Measurements from ENCODE around the gene MACC1.
"Not testable (repeated sequence)": the region's sequence is repeated elsewhere in the genome, so short reads cannot be mapped to it uniquely, and the experiment has no call there.

The MACC1 gene

DNA sequence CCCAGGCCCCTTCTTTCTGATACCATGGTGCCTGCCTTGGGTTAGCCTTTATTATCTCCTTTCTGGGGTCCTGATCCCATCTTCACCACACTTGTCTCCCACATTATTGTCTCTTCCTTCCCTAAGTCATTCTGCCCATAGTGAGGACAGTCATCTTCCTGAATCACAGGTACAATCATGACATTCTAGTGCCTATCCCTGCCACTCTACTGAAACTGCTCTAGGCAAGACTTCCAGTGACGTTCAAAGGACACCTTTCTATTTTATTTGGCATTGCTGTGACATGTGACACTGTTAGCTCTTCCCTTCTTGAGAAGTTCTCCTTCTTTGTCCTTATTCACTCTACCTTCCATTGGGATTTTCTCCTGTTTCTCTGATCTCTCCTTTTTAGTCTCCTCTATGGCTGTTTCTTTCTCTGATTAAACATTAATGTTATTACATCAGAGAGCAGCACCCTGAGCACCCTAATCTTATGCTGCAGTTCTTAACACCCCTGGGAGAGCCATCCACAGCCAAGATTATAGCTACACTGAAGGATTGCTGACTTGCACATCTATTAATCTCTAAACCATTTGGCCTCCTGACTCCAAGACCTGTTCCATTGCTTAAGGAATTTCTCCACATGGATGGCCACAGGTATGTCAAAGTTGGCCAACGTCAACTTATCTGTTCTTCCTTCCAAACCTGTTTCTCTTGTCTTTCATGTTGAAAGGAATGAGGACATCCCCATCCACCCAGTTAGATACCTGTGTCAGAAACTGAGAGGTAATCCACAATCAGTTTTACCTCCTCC is 10.9 kb downstream of the MACC1 start:
- no peak for DNase-seq

- DNase-seq, result no peak
Measured at GRCh38 chr7:20203316-20203715, 13.9 kb downstream of the MACC1 start.

DNA sequence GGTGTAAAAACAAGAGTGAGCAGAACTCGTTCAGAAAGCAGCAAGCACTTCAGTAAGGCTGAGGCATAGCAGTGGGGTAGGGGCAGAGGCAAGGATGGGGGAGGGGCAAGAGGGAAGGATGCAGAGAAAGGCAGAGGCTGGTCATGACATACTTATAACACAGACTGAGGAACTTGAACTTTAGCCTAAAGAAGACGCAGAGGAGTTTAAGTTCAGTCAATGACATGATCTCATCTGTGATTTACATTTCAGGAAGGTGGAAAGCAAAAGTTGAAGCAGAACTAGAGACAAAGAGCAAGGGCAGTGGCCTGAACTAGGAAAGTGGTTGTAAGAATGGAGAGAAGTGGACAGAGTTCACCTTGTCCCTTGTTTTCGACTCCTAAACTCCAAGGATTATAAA is 15.8 kb downstream of the MACC1 start:
- DNase-seq, result no peak

GRCh38 chr7:20200971-20201370 is 16.2 kb downstream of the MACC1 start:
- DNase-seq, result no peak

GRCh38 chr7:20200361-20200760 is 16.8 kb downstream of the MACC1 start:
- no peak for DNase-seq

GRCh38 chr7:20199015-20199737 is 18.0 kb downstream of the MACC1 start:
- no peak for DNase-seq

GRCh38 chr7:20198260-20198659 is 18.9 kb downstream of the MACC1 start:
- no peak for DNase-seq

DNA sequence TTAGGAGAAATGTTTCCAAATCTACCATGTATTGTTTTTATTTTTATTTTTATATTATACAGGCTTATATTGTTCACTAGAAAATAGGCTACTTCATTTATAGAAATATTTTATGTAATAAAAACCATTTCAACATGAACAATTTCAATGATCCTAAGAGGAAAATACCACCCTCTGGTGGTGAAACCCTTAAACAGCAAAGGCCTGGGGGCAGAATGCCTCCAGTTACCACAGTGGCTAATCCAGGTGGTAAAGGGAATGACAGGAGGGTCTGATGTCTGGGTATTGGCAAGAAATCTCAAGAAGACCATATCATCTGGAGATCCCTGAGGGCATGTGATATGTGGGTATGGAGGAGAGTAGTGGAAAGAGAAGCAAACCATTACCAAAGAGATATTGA is 19.3 kb downstream of the MACC1 start:
- no peak for DNase-seq

GRCh38 chr7:20197125-20197748 is 19.9 kb downstream of the MACC1 start:
- DNase-seq, result no peak

DNA sequence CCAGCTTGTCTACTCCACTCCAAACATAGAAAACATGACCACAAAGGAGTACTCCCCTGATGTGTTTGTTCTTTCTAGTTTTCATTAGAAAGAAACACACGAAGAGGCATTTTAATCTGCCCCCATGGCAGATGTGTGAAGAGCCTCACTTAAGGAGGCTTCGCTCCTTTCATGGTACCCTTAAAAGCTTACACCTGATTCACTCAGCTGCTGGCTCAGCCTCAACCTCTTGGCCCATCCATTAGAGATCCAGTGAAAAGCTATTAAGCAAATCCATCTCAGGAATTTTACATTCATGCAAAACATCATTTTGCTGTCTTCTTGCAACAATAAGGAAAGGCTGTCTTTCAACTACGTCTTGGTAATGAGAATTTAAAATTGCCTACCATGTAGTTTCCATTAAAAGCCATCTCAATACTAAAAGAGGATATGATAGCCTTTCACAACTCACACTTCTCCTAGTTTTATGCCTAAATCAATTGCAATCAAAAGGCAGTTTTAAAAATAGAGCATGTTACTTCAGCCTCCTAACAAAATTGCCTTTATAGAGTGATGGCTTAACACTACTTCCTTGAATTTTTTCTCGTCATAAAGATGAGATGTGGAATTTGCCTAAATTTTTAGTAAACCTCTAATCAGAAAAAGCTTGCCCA is 22.7 kb downstream of the MACC1 start:
- no peak for DNase-seq

DNA sequence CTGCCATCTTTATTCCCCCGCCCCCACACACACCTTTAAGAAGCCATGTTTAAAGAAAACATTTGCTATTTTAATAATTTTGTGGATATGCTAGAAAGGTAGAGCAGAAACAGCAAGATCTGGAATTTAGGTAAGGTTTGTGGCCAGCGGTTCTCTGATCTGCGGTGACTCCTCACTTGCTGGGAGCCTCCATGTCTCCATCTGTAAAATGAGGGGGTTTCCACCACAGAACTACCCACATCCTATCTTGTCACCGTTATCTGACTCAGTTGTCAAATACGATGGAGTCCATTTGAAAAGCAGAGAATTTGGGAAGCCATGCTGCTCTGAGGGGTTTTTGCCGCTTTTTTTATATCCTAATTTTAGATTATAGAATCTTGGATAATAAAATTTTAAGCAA is 23.3 kb downstream of the MACC1 start:
- no peak for DNase-seq

DNA sequence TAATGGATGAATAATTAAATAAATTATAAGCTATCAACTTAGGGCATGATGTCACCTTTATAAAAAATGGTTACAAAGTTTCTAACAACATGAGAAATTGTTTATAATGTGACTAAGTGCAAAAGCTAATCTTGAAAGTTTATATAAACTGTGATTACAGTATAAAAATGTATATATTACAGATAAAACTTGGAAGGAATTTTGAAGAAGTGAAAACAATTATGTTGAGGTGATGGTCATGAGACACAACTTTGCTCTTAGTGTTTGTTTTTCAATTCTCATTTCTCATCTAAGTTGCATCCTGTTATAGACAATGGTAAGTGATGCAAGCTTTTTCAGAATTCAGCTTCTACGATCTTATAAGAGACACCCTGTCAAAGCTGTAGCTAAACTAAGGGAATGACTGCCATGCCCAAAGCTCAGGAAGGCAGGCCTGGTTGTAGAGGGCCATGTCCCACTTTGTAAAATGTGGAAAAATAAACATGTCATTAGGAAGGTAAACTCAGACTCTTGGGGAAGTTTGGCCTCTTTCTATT is 23.9 kb downstream of the MACC1 start:
- no peak for DNase-seq

GRCh38 chr7:20191391-20191869 is 25.8 kb downstream of the MACC1 start:
- DNase-seq, result no peak

DNA sequence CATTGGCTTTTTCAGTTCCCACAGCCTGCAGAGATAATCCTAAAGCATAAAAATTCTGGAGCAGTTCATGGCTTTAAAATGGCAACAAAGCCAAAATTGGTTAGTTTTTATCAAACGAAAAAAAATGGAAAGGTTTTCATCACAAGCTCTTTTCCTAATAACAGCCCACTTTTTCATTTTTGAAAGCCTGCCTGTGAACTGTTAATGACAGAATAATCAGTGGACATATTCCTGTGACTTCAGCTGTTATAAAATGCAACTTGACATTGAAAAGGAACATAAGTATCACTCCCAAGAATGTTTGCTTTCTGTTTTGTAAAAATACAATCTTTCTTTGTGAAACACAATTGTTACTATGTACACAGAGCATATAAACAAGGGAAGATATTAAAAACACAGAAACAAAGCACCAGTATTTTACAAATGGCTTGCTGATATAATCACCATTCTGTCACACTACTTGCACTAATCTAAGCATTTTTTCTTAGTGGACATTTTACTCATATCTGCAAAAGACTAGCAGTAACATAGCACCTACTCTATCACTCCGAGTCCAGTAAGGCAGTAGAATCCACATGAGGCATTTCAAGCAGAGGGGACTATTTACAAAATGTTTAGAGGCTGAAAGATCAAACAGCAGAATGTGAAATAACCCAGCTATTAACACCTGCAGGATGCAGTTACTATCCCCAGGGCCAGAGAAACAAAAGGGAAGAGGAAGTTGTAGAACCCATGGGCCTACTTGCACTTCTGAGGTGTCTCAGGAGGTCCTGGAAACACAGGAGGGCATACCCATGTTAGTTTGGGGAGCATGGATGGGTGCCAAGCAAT is 26.4 kb downstream of the MACC1 start:
- no peak for DNase-seq

DNA sequence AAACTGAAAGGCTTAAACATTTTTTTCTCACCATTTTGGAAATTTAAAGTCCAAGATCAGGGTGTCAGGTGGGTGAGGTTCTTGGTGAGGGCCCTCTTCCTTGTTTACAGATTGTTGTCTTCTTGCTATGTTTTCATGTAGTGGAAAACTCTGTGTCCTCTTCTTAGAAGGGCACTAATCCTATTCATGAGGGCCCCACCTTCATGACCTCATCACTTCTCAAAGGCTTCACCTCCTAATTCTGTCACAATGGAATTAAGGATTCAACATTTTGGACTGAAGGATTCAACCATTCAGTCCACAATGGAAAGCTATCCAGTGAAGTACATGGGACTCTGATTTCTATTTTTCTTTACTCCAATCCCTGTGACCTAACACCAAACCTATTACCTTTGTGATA is 27.3 kb downstream of the MACC1 start:
- no peak for DNase-seq

DNA sequence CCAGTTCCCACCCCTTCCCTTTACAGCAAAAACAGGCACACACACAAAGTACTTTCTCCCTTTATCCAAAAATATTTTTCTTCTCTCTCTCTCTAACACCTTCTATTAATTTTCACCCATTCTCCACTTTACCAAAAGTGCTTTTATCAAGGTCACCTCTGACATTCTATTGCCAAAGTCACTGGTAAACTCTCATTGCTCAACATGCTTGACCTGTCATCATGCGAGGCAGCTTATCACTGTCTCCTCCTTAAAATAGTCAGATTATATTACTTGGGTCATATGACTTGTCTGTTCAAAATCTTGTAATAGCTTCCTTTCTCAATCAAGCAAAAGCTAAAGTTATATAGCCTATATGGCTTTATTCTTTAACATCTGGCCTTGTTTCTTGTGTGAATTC is 28.6 kb downstream of the MACC1 start:
- DNase-seq, result no peak

GRCh38 chr7:20187850-20188249 is 29.3 kb downstream of the MACC1 start:
- not testable (repeated sequence) for DNase-seq

DNA sequence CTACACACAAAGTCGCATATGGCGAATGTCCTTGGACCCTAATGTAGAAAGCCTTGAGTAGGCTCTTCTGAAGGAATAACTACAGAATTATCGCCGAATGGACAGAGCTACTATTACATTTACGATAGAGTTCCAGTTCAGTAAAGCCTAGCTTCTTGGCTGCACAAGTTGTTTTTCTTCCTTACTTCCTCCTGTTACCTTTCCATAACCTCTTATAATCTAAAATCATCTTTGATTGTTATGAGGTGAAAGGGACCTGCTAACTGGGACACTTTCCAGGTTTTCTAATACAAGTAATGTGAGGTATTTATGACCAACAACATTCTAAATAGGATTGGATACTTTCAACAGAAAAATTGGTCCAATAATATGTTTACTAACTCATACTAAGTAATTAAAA is 31.2 kb downstream of the MACC1 start:
- DNase-seq, result no peak

GRCh38 chr7:20183086-20183485 is 34.1 kb downstream of the MACC1 start:
- DNase-seq, result no peak

GRCh38 chr7:20176578-20177242 is 40.5 kb downstream of the MACC1 start:
- DNase-seq, result no peak

DNA sequence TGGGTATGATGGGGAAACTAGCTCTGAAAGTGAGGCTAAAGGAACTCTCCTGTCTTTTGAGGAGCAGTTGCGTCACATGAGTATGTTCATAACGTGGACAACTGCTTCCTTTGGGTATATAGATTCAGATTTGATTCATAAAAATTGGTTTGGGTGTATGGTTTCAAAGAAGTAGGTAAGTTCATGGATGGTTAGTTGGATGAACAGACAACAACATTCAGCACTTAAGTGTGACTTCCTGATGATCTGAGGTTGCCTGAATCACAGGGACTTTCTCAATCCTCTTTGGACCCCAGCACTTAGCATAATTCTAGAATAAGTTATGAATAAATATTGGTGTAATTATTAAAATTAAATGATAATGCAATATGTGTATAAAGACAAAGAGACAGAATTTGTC is 43.4 kb downstream of the MACC1 start:
- no peak for DNase-seq
